CD4-positive, CD25-positive, alpha-beta regulatory T cell (primary cell): ENCODE measurements around the gene ITGB8. TPM values are rescaled to one million over a fixed set of nuclear protein-coding genes. Genes with fewer than 3 reads are reported as not detected.
A peak's percentile ranks its signal among the peaks of the same experiment; 100 is the strongest.

Experiments used
- ATAC-seq, 2 donors: fragments of 150-1000 bp; cut with Tn5 transposase; one replicate each; pipeline ENCODE4 v1.10.0; 2021; ENCODE audit warnings: low read depth in 2 of 2, moderate number of reproducible peaks in 2 of 2, moderate library complexity in 1 of 2
- DNase-seq, 3 donors: peaks; one replicate each; pipeline versions ENCODE4 v3.0.0 to v3.0.0-alpha.2; 2012 to 2022; ENCODE audit warnings: mixed read lengths in 1 of 3
- H3K27ac ChIP-seq: one replicate; pipeline ENCODE4 v1.7.0; 2013; ENCODE audit warnings: mild to moderate bottlenecking, low read length; ENCODE audit not compliant: insufficient read depth, poor library complexity, severe bottlenecking
- H3K27me3 ChIP-seq: one replicate; pipeline ENCODE4 v1.7.0; 2013; ENCODE audit warnings: low read length; ENCODE audit not compliant: control insufficient read depth, insufficient read depth
- H3K36me3 ChIP-seq: one replicate; pipeline ENCODE4 v1.7.0; 2013; ENCODE audit warnings: mild to moderate bottlenecking, low read length, moderate library complexity; ENCODE audit not compliant: control insufficient read depth, insufficient read depth
- H3K4me1 ChIP-seq: 2 replicates; pipeline ENCODE4 v1.7.0; 2013; ENCODE audit warnings: mild to moderate bottlenecking, low read length; ENCODE audit not compliant: insufficient read depth, control insufficient read depth, poor library complexity, severe bottlenecking
- H3K4me3 ChIP-seq: one replicate; pipeline ENCODE4 v1.7.0; 2013; ENCODE audit warnings: low read depth, mild to moderate bottlenecking, low read length, moderate library complexity
- H3K9me3 ChIP-seq, 2 experiments: 1 replicate in 1 of 2; 2 replicates in 1 of 2; pipeline ENCODE4 v1.7.0; 2013; ENCODE audit warnings: low read length in 2 of 2, mild to moderate bottlenecking in 1 of 2, moderate library complexity in 1 of 2; ENCODE audit not compliant: control insufficient read depth in 2 of 2
- H3K27ac Mint-ChIP-seq, 3 donors: one replicate each; pipeline ENCODE4 v1.8.0; 2020 to 2022; ENCODE audit warnings: mild to moderate bottlenecking in 3 of 3, mixed read lengths in 3 of 3, moderate library complexity in 2 of 3
- H3K27me3 Mint-ChIP-seq: one replicate; pipeline ENCODE4 v1.8.0; 2022; ENCODE audit warnings: mild to moderate bottlenecking, mixed read lengths
- H3K36me3 Mint-ChIP-seq: one replicate; pipeline ENCODE4 v1.8.0; 2020; ENCODE audit warnings: mixed read lengths
- H3K4me1 Mint-ChIP-seq, 4 donors: one replicate each; pipeline ENCODE4 v1.8.0; 2020 to 2022; ENCODE audit warnings: mixed read lengths in 4 of 4, mild to moderate bottlenecking in 1 of 4
- H3K4me3 Mint-ChIP-seq, 4 donors: one replicate each; pipeline ENCODE4 v1.8.0; 2020 to 2022; ENCODE audit warnings: mild to moderate bottlenecking in 4 of 4, mixed read lengths in 4 of 4, moderate library complexity in 3 of 4
- H3K9me3 Mint-ChIP-seq, 7 donors: one replicate each; pipeline ENCODE4 v1.8.0; 2020 to 2022; ENCODE audit warnings: mixed read lengths in 7 of 7, mild to moderate bottlenecking in 3 of 7, moderate library complexity in 2 of 7
- polyA plus RNA-seq, 4 donors: library from polyadenylated mRNA; unstranded; fragments of 300-500 nt; fragmentation: Illumina TruSeq; gene quantifications; one replicate each; pipeline ENCODE4 v1.2.3, GENCODE V29; 2021
- total RNA-seq: library from RNA; stranded (reverse); gene quantifications from one replicate; pipeline ENCODE4 v1.2.3, GENCODE V29; 2022

The ITGB8 gene
- total and polyA plus RNA-seq, 5 donors from 2014 or later = 0.06 to 2.1 (median 0.55) TPM; not detected in 2

DNA sequence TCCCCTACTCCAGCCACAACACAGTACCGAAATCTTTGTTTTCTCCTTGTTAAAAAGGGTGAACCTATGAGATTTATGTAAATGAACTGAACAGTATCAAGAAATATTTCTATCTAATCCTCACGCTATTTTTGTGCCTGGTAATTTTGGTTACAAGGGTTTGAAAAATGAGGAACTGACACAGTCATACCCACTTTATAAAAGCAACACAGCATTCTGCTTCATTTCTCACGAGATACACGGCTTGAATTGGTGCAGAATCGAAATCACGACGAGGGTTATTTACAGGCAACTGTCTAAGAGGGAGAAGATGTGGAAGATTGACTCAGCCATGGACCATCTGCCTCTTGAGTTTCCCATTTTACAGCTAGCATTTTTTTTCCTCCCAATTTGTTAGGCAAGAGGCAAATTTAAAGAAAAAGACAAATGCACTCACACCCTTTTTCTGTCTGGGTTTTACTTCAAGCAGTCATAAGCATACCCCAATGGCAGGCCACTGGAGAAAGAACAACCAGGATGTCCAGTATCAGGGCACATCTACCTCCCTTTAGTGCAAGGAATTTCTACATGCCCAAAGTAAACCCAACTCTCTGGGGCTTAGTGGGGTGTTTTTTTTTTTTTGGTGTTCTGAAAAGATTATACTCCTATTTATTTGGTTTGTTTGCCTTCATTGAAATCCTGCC, 108.1 kb downstream of the ITGB8 start:
- DNase-seq (no peak), ATAC-seq (no peak)
- no peaks in the 10 kb centered on the region for H3K36me3 Mint-ChIP-seq
- Histone ChIP-seq H3K4me3 (no peak overlapping the region), H3K4me1 (no peaks in the 10 kb centered on the region), H3K27me3 (no peaks in the 10 kb centered on the region), H3K27ac (no peak overlapping the region), H3K36me3 (no peaks in the 10 kb centered on the region), H3K9me3 (no peaks in the 10 kb centered on the region)
- no peak overlapping the region for H3K4me3 Mint-ChIP-seq
- H3K4me1 Mint-ChIP-seq = no peaks in the 10 kb centered on the region
- H3K9me3 Mint-ChIP-seq = peaks cover 0 to 9% (median 0%) of the 10 kb centered on the region in 7 donors
- no peaks in the 10 kb centered on the region for H3K27me3 Mint-ChIP-seq
- H3K27ac Mint-ChIP-seq = no peak overlapping the region

DNA sequence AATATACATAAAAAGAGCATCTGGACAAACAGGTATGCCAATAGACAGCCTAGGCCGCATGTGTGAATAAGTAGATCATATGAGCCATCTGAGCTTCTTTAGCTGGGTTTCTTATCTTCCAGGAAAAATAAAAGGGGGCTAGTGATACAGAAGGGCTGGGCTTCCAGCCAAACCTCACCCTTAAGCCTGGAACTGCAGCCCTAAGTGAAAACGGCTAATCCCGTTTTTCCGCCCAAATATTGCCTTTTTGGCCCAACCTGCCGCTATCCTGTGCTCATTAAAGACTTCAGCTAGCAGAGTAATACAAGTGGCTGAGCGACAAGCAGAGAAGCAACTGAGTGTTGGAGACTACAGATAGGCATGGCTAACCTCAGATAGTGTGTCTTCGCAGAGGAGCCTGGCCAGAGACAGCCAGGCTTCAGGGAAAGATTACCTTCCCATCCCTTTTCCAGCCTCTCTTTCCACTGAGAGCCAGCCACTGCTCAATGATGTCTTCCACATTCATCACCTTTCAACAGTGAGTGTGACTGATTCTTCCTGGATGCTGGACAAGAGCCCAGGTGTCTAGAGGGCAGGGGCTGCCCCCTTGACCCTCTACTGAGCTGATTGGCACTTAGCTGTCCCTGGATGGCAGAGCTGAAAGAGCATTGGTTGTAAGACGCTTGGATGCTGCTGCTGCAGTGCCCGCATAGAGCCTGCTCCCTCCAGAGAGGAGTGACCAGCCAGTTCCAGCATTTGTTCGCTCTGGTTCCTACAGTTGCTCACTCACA, 108.9 kb downstream of the ITGB8 start:
- ATAC-seq = no peak
- DNase-seq = no peak
- no peaks in the 10 kb centered on the region for H3K27me3 Mint-ChIP-seq

DNA sequence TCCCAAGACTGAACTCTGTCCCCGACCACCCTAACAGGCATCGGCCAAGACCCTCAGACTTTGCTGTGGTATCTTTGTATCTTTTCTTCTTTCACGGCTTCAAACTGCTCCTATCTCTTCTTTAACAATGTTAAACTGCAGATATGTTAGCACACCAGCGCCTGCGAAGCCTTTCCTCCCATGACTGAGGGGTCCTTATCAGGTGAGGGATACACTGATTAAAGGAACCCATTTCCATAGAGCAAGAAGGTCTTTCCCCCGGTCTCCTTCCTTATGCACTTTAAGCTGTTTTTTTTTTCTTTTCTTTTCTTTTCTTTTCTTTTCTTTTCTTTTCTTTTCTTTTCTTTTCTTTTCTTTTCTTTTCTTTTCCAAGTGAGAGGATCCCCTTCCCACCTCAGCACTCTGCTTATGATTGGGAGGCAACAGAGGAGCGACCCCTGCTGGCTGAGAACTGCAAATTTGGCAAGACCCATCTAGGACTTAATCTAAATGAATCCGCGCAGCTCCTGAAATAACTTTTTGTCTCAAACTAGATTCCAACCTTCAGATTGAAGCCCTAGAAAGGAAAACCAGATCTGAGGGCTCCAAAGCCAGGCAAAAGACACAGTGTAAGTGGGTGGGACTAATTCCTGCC, 109.9 kb downstream of the ITGB8 start:
- Mint-ChIP-seq H3K9me3 (peaks cover 0 to 9% (median 0%) of the 10 kb centered on the region in 7 donors), H3K27me3 (no peaks in the 10 kb centered on the region), H3K4me1 (no peaks in the 10 kb centered on the region), H3K4me3 (no peak overlapping the region), H3K36me3 (no peaks in the 10 kb centered on the region), H3K27ac (peak overlapping the region in 1 of 3 donors; percentile 28)
- Histone ChIP-seq H3K27ac (no peak overlapping the region), H3K27me3 (no peaks in the 10 kb centered on the region), H3K9me3 (no peaks in the 10 kb centered on the region), H3K36me3 (no peaks in the 10 kb centered on the region), H3K4me3 (no peak overlapping the region), H3K4me1 (no peaks in the 10 kb centered on the region)
- ATAC-seq (no peak), DNase-seq (peak in 1 of 3 donors; percentile 18)

More for the DNA sequence above, 108.9 kb downstream of the ITGB8 start:
- no peaks in the 10 kb centered on the region for H3K9me3 ChIP-seq
- no peak overlapping the region for H3K27ac Mint-ChIP-seq
- H3K4me1 ChIP-seq = no peaks in the 10 kb centered on the region
- H3K9me3 Mint-ChIP-seq = peaks cover 0 to 9% (median 0%) of the 10 kb centered on the region in 7 donors
- no peak overlapping the region for H3K4me3 ChIP-seq
- no peaks in the 10 kb centered on the region for H3K4me1 Mint-ChIP-seq
- H3K36me3 Mint-ChIP-seq = no peaks in the 10 kb centered on the region
- no peaks in the 10 kb centered on the region for H3K36me3 ChIP-seq
- no peak overlapping the region for H3K27ac ChIP-seq
- H3K4me3 Mint-ChIP-seq = no peak overlapping the region
- H3K27me3 ChIP-seq = no peaks in the 10 kb centered on the region

- peaks cover 5% of the 10 kb centered on the region for H3K27me3 Mint-ChIP-seq
- no peaks in the 10 kb centered on the region for H3K9me3 ChIP-seq
- H3K27ac ChIP-seq = no peak overlapping the region
- H3K36me3 Mint-ChIP-seq = no peaks in the 10 kb centered on the region
- no peak for DNase-seq
- no peaks in the 10 kb centered on the region for H3K36me3 ChIP-seq
- H3K27me3 ChIP-seq = no peaks in the 10 kb centered on the region
- H3K4me3 Mint-ChIP-seq = no peak overlapping the region
- peak overlapping the region in 1 of 3 donors; percentile 50 for H3K27ac Mint-ChIP-seq
- peaks cover 0 to 9% (median 0%) of the 10 kb centered on the region in 7 donors for H3K9me3 Mint-ChIP-seq
- ATAC-seq = no peak
- no peaks in the 10 kb centered on the region for H3K4me1 Mint-ChIP-seq
- no peak overlapping the region for H3K4me3 ChIP-seq
- H3K4me1 ChIP-seq = no peaks in the 10 kb centered on the region
Measured at GRCh38 chr7:20441346-20441745, 110.6 kb downstream of the ITGB8 start.

DNA sequence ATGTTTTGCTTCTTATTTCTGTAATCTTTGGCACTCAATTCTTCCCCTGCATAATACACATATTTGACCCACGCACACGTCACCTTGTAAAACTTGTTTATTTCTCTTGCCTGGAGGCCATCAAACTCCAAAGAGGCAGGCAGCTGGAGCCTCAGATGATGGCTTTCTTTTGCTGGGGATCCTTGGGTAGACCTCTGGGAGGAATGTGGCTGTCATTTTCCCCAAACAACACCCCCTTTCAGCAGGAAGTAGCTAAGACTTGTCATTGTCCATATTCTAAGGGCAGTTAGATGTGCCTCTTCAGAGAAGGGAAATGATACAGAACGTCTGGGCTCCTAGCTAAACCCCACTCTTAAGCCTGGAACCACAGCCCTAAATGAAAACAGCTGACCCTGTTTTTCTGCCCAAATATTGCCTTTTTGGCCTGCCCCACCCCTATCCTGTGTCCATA, 111.3 kb downstream of the ITGB8 start:
- no peaks in the 10 kb centered on the region for H3K36me3 ChIP-seq
- no peak overlapping the region for H3K4me3 Mint-ChIP-seq
- no peaks in the 10 kb centered on the region for H3K4me1 ChIP-seq
- H3K9me3 ChIP-seq = no peaks in the 10 kb centered on the region
- H3K27me3 Mint-ChIP-seq = peaks cover 5% of the 10 kb centered on the region
- no peaks in the 10 kb centered on the region for H3K27me3 ChIP-seq
- ATAC-seq (no peak), DNase-seq (no peak)
- no peak overlapping the region for H3K27ac Mint-ChIP-seq
- H3K36me3 Mint-ChIP-seq = no peaks in the 10 kb centered on the region
- H3K4me1 Mint-ChIP-seq = no peaks in the 10 kb centered on the region
- no peak overlapping the region for H3K4me3 ChIP-seq
- no peak overlapping the region for H3K27ac ChIP-seq
- peaks cover 0 to 9% (median 0%) of the 10 kb centered on the region in 7 donors for H3K9me3 Mint-ChIP-seq

DNA sequence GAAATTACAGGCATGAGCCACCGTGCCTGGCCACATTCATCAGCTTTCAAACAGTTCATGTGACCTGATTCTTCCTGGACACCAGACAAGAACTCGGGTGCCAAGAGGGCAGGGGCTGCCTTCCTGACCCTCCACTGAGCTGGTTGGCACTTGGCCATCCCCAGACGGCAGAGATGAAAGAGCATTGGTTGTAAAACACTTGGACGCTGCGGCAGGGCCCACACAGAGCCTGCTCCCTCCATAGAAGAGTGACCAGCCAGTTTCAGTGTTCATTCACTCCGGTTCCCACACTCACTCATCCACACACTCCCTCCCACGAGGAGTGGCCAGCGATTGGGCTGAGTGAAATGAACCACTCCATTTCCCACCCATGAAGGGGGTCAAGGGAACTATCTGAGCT, 112.3 kb downstream of the ITGB8 start:
- Histone ChIP-seq H3K4me1 (no peaks in the 10 kb centered on the region), H3K9me3 (no peaks in the 10 kb centered on the region), H3K27me3 (no peaks in the 10 kb centered on the region), H3K36me3 (no peaks in the 10 kb centered on the region), H3K4me3 (no peak overlapping the region), H3K27ac (no peak overlapping the region)
- no peak for DNase-seq
- H3K4me3 Mint-ChIP-seq = no peak overlapping the region
- H3K36me3 Mint-ChIP-seq = no peaks in the 10 kb centered on the region
- no peak for ATAC-seq
- no peaks in the 10 kb centered on the region for H3K4me1 Mint-ChIP-seq
- peaks cover 0 to 5% (median 0%) of the 10 kb centered on the region in 7 donors for H3K9me3 Mint-ChIP-seq
- peaks cover 5% of the 10 kb centered on the region for H3K27me3 Mint-ChIP-seq
- H3K27ac Mint-ChIP-seq = no peak overlapping the region

DNA sequence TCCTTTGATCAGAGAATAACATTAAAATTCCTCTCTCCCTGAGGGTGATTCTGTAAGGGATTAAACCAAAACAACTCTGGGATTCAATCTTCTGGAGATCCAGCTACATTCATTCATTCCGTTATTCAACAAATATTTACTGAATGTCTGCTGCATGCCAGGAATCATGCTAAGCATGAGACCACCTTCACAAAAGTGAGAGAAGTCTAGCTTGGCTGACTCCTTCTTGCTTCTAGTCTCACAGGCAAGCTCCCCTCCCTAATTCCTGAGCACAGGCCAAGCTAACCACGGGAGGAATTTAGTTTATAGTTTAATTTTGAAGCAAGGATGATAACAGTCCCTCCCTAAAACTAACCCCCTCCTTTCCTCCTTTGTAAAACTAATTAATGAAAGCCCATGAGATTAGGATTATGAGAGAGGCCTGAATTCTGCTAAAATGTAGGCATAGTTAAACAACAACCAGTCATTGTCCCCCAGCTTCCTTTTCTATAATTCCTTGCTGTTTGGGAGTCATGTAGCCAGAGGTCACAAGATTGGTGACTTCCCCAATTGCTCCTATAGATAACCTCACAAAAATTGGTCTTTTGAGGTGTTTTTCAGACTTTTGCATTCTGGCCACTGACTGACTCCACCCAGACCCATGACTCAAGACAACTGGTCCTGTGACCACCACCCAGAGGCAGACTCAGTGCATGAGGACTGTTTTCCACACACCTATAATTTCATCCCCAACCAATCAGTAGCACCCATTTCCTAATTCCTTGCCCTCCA, 113.5 kb downstream of the ITGB8 start:
- Histone ChIP-seq H3K27me3 (no peaks in the 10 kb centered on the region), H3K4me1 (no peaks in the 10 kb centered on the region), H3K36me3 (no peaks in the 10 kb centered on the region), H3K9me3 (no peaks in the 10 kb centered on the region), H3K4me3 (no peak overlapping the region), H3K27ac (no peak overlapping the region)
- H3K36me3 Mint-ChIP-seq = no peaks in the 10 kb centered on the region
- H3K27me3 Mint-ChIP-seq = peaks cover 5% of the 10 kb centered on the region
- ATAC-seq (no peak), DNase-seq (no peak)
- H3K9me3 Mint-ChIP-seq = peaks cover 0 to 5% (median 0%) of the 10 kb centered on the region in 7 donors
- H3K27ac Mint-ChIP-seq = no peak overlapping the region
- no peak overlapping the region for H3K4me3 Mint-ChIP-seq
- H3K4me1 Mint-ChIP-seq = no peaks in the 10 kb centered on the region
